Activated T-helper 1 cell treated with anti-CD3 and anti-CD28 coated beads, Interleukin-12 subunit alpha, Interleukin-12 subunit beta, Interleukin-2, Interleukin-4 antibody, amounts not matched to agents 30 ng/mL and 10 ng/mL and 1 ng/mL, durations not matched to agents 14 hours and 24 hours and 36 hours (primary cell): ENCODE measurements around the gene PSMA1. TPM values are rescaled to one million over a fixed set of nuclear protein-coding genes. Genes with fewer than 3 reads are reported as not detected.

Experiments used
- DNase-seq: peaks from one replicate; pipeline ENCODE4 v3.0.0; 2021; ENCODE audit warnings: low spot score
- H3K27ac Mint-ChIP-seq: one replicate; pipeline ENCODE4 v1.8.0; 2021; ENCODE audit warnings: mild to moderate bottlenecking, mixed read lengths
- H3K27me3 Mint-ChIP-seq: one replicate; pipeline ENCODE4 v1.8.0; 2022; ENCODE audit warnings: mild to moderate bottlenecking, moderate library complexity, mixed read lengths; ENCODE audit not compliant: insufficient read depth
- H3K36me3 Mint-ChIP-seq: one replicate; pipeline ENCODE4 v1.8.0; 2021; ENCODE audit warnings: low read depth, mixed read lengths
- H3K4me1 Mint-ChIP-seq: one replicate; pipeline ENCODE4 v1.8.0; 2021; ENCODE audit warnings: low read depth, mixed read lengths
- H3K4me3 Mint-ChIP-seq: one replicate; pipeline ENCODE4 v1.8.0; 2021; ENCODE audit warnings: mild to moderate bottlenecking, moderate library complexity, mixed read lengths
- H3K9me3 Mint-ChIP-seq: one replicate; pipeline ENCODE4 v1.8.0; 2021; ENCODE audit warnings: mixed read lengths
- intact Hi-C: fragments of 100-400 bp; cut with micrococcal nuclease; formaldehyde crosslinking; loops from one replicate; pipeline ENCODE4 v1.15.1; 2024
- total RNA-seq: library from RNA; stranded (reverse); gene quantifications from 2 replicates; pipeline ENCODE4 v1.2.3, GENCODE V29; 2022

Gene PSMA1
- total RNA-seq, 1 donor from 2014 or later = 313 TPM

DNA sequence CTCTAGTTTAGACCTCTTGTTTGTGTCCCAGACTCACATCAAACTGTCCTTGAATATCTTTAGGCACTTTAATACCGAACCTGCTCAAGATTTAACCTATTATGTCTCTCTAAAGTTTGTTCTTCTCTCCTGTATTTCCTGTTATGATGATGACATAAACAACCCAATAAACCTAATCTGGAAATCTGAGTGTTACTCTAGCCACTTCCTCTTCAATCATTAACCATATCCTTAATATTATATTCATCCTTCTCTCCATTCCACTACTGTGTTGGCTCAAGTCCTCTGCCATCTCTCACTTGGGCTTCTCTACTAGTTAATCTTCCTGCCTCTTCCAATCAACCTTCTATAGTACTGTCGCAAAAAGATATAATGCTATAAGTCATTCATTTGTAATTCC, 56.6 kb downstream of the PSMA1 start:
- peaks cover 29% of the 10 kb centered on the region for H3K36me3 Mint-ChIP-seq
- no peak overlapping the region for H3K4me3 Mint-ChIP-seq
- intact Hi-C loops = loop anchor here (2.0 kb wide), 1 partner anchor 15 kb away; no protein-coding TSS in a partner anchor
- H3K27me3 Mint-ChIP-seq = no peaks in the 10 kb centered on the region
- no peak for DNase-seq
- H3K27ac Mint-ChIP-seq = no peak overlapping the region
- H3K9me3 Mint-ChIP-seq = no peaks in the 10 kb centered on the region
- H3K4me1 Mint-ChIP-seq = peaks cover 5% of the 10 kb centered on the region

DNA sequence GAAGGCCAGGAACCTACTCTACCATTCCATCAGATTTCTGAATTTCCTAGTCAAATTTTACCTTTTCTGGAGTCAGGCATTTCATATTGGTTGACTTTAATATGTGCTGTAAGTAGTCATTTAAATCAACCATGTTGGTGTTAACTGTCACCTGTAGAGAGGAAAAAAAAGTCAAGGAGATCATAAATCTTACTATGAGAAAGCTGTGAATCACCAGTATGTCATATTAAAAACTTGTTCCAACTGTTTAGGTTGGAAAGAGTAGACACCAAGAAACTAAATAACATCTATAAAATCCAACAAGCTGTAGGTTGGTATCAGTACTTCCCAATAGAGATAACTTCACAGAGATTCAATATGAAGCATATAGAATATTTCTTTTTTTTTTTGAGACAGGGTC, 60.0 kb downstream of the PSMA1 start:
- H3K4me1 Mint-ChIP-seq = no peaks in the 10 kb centered on the region
- DNase-seq = no peak
- intact Hi-C loops = no loop called here
- no peaks in the 10 kb centered on the region for H3K27me3 Mint-ChIP-seq
- H3K4me3 Mint-ChIP-seq = no peak overlapping the region
- H3K36me3 Mint-ChIP-seq = peaks cover 26% of the 10 kb centered on the region
- no peak overlapping the region for H3K27ac Mint-ChIP-seq
- no peaks in the 10 kb centered on the region for H3K9me3 Mint-ChIP-seq

- H3K9me3 Mint-ChIP-seq = no peaks in the 10 kb centered on the region
- no peak for DNase-seq
- peaks cover 24% of the 10 kb centered on the region for H3K36me3 Mint-ChIP-seq
- H3K4me3 Mint-ChIP-seq = no peak overlapping the region
- intact Hi-C loops = loop anchor here (5.0 to 10.0 kb wide), 2 partner anchors 76 to 684 kb away; no protein-coding TSS in a partner anchor
- H3K4me1 Mint-ChIP-seq = no peaks in the 10 kb centered on the region
- no peak overlapping the region for H3K27ac Mint-ChIP-seq
- H3K27me3 Mint-ChIP-seq = no peaks in the 10 kb centered on the region
Observed at GRCh38 chr11:14458377-14458776, 61.8 kb downstream of the PSMA1 start.

DNA sequence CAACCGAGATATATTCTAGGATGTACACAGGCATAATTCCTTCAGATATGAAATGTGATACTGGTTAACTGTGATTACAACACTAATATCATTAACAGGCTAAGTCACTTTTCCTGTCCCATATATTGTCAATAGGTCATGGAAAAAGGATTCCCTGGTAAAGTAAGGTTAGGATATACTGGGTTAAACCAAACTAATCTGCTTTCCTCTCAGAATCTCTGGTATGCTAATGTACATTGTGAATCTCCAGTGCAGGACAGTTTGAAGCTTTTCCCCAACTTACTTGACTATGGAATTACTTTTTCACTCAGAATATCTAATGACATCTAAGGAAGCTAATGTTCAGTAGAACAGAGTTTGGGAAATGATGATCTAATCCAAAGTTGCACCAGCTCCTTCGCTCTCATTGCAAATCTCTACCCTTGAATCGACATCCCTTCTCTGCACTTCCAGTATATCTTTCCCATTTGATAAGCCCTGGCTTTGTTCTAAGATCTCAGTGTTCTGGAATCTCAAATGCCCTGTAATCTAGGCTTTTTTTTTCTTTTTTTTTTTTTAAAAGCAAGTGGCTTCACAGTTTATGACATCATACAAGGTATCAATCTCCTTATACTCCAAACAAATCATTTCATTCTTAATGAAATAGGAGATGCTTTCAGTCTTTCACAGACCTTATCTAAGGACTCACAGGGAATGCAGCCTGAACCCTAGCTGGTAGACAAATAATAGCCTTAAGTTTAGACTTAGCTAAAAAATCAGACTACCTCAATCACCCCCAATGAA, 64.3 kb downstream of the PSMA1 start:
- intact Hi-C loops = loop anchor here (1.0 to 10.0 kb wide), 4 partner anchors 74 to 681 kb away; partner anchors contain the start of gene RRAS2
- H3K4me3 Mint-ChIP-seq = no peak overlapping the region
- peaks cover 27% of the 10 kb centered on the region for H3K36me3 Mint-ChIP-seq
- DNase-seq = no peak
- H3K27me3 Mint-ChIP-seq = no peaks in the 10 kb centered on the region
- no peaks in the 10 kb centered on the region for H3K4me1 Mint-ChIP-seq
- no peak overlapping the region for H3K27ac Mint-ChIP-seq
- H3K9me3 Mint-ChIP-seq = no peaks in the 10 kb centered on the region

Other genes starting within 250 kb of the PSMA1 start
- 82.4 and 84.1 TPM in 2 replicates for gene RRAS2, start 161.2 kb downstream of the PSMA1 start, total RNA-seq
- 94.8 and 101 TPM in 2 replicates for gene COPB1, start 20.6 kb downstream of the PSMA1 start, total RNA-seq
- 62.8 and 64.0 TPM in 2 replicates for gene PDE3B, start 123.4 kb upstream of the PSMA1 start, total RNA-seq